ENCODE results near the gene CCDC18. TPM values are rescaled to one million over a fixed set of nuclear protein-coding genes. Genes with fewer than 3 reads are reported as not detected.
"Not testable (repeated sequence)": the region's sequence is repeated elsewhere in the genome, so short reads cannot be mapped to it uniquely, and the experiment has no call there.

CCDC18 gene
- total RNA-seq, 2 donors from 2014 or later, result 5.6 to 7.2 TPM

DNA sequence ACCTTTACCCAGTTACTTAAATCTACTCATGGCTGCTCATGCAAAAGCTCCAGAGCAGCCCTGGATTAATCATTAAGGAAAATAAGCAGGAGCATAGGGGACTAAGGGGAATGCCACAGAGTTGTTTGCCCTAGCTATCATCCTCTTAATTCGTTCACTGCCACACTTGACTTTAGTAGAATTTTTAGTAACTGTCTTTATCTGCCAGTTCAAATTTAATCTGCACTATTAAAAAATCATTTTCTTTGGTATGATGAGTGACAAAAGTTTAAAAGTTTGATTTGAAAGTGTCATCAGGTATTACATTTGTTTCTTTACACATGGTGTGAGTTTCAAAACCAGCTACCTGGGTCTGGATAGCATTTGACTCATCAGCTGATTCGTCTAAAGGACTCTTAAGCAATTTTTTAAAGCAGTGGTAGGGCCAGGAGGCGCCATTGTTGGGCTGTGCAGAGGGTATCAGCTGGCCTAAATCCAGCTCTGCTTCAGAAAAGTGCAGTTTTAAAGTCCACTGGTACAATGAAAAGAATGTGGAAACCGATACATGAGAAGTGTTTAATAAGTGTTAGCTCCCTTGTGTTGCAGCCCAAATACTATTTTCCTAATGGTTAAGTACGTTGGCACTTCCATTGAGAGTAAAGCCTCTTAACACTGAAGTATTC lies 95.2 kb downstream of the CCDC18 start:
- intact Hi-C loops (cut with DNase I), result no loop called here
- DNase-seq (ENCODE audit: low spot score), result no peak

GRCh38 chr1:93277530-93277929 lies 97.0 kb downstream of the CCDC18 start:
- intact Hi-C loops (cut with DNase I); DNase-seq (ENCODE audit: low spot score): not testable (repeated sequence)

DNA sequence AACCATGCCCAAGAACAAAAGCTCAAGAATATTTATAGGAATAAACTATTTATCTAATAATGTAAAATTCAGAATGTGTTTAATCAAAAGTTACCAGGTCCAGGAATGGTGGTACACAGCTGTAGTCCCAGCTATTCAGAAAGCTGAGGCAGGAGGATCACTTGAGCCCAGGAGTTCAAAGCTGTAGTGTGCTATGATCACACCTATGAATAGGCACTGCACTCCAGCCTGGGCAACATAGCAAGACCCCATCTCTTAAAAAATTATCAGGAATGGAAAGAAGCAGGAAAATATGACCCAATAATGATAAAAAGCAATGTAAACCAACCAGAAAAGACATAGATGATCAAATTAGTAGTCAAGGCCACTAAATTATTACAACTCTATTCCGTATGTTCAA lies 103.0 kb downstream of the CCDC18 start:
- intact Hi-C loops (cut with DNase I), result no loop called here
- DNase-seq (ENCODE audit: low spot score), result no peak

GRCh38 chr1:93288558-93288957 lies 108.0 kb downstream of the CCDC18 start:
- no peak for DNase-seq (ENCODE audit: low spot score)
- intact Hi-C loops (cut with DNase I), result no loop called here

DNA sequence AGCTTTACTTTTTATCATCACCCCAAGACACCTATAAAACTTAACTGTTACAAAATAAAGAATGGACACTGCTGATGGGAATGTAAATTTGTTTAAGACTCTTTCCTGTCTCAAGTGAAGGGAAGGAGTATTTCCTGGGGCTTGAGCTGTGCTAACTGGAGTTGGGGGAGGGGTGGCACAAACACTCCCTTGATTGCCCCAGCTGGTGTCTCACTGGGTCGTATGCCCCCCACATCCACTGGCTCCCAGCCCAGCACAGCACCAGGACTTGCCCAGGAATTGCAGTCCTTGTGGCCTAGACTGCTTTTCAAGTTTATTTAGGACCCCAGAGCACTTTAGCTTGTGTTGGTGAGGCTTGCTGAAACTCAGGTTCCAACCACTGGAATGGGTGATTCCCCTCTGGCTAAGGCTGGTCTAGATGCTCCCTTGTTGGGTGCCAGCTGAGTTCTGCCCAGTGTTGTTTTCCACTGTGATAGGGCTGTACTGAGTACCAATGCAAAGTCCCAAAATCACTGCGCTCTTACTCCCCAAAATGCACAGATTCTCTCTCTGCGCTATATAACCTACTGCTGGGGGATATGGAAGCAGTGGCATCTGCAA lies 116.1 kb downstream of the CCDC18 start:
- intact Hi-C loops (cut with DNase I), result no loop called here

GRCh38 chr1:93301131-93301530 lies 120.6 kb downstream of the CCDC18 start:
- DNase-seq (ENCODE audit: low spot score), result no peak
- intact Hi-C loops (cut with DNase I), result no loop called here

More for the DNA sequence above, 116.1 kb downstream of the CCDC18 start:
- DNase-seq (ENCODE audit: low spot score), result no peak

- DNase-seq (ENCODE audit: low spot score), result no peak
- intact Hi-C loops (cut with DNase I), result no loop called here
These were observed 121.6 kb downstream of the CCDC18 start for GRCh38 chr1:93302078-93302477.

DNA sequence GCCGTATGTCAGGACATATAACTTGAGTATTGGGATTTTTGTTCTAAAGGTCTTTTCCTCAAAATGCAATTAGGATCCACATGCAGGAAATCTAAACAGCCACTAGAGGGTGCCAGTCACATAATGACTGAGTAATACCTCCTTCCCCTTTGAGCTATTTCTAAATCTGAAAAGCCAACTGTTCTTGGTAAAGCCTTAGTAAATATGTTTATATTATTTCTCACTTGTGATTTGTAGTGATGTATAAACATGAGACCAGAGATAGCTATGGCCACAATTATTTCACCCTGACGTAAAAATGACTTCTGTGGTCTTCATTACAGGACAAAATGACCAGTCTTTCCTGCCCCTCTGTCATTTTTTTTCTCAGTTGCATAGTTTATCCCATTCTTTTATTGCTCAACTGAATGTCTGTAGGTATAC lies 124.2 kb downstream of the CCDC18 start:
- no peak for DNase-seq (ENCODE audit: low spot score)
- intact Hi-C loops (cut with DNase I), result no loop called here

DNA sequence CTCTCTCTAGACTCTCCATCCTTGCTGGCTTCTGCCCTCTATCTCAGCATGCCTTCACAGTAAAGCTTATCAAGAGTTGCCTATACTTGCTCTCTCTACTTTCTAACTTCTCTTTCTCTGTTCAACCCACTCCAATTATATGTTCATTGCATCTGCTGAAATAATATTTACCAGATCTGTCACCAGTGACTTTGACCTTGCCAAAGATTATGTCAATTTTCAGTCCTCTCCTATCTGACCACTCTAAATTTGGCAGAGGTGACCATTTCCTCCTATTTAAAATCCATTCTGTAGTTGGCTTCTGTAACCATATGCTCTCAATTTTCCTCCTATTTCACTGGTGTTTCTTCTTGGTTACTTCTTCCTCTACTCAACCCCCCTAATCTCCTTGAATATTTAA lies 126.4 kb downstream of the CCDC18 start:
- intact Hi-C loops (cut with DNase I), result no loop called here
- no peak for DNase-seq (ENCODE audit: low spot score)

DNA sequence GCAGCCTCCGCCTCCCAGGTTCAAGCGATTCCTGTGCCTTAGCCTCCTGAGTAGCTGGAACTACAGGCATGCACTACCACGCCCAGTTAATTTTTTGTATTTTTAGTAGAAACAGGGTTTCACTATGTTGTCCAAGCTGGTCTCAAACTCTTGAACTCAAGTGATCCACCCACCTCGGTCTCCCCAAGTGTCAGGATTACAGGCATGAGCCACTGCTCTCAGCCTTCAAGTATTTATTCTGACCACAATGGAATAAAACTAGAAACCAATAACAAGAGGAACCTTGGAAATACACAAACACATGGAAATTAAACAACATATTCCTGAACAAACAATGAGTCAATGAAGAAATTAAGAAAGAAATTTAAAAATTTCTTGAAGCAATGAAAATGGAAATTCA lies 132.5 kb downstream of the CCDC18 start:
- DNase-seq (ENCODE audit: low spot score), result no peak
- intact Hi-C loops (cut with DNase I), result no loop called here

DNA sequence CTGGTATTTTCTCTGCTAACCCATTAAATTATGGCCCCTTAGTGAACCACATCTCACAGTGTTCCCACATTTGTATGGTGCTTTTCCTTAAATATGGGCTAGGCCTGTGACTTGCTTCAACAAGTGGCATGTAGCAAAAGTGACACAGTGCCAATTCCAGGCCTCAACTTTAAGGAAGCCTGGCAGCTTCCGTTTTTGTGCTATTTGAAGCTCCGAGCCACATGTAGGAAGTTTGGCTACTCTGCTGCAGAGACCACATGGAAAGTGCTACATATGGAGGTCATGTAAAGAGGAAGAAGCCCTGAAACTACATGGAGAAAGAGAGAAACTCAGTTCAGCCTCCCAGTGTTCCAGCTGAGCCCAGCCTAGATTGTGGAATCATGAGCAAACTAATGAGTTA lies 136.7 kb downstream of the CCDC18 start:
- no peak for DNase-seq (ENCODE audit: low spot score)

GRCh38 chr1:93317943-93318342 lies 137.4 kb downstream of the CCDC18 start:
- intact Hi-C loops (cut with DNase I), result loop anchor here in 1 of 2 donors (2.0 kb wide), 1 partner anchor 19 kb away; no protein-coding TSS in a partner anchor
- no peak for DNase-seq (ENCODE audit: low spot score)

More for the DNA sequence above, 136.7 kb downstream of the CCDC18 start:
- intact Hi-C loops (cut with DNase I), result loop anchor here in 1 of 2 donors (2.0 kb wide), 1 partner anchor 20 kb away; no protein-coding TSS in a partner anchor

DNA sequence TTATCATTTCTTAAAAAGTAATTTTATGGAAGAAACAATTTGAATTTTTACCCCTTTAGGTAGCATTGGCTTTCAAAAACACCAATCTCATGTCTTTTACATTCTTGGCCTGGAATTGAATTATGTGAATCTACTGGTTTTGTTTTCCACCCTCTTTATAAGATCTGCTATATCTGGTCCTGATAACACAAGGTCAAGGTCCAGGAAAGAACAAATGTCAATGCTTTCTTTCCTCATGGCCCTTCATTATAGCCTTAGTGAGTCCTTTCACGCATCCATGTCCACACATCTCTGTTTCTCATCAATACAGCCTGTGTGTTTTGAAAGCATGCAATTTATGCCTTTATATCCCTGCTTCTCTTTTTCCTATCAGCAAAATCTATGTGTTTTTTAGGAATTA lies 141.2 kb downstream of the CCDC18 start:
- no peak for DNase-seq (ENCODE audit: low spot score)
- intact Hi-C loops (cut with DNase I), result no loop called here

DNA sequence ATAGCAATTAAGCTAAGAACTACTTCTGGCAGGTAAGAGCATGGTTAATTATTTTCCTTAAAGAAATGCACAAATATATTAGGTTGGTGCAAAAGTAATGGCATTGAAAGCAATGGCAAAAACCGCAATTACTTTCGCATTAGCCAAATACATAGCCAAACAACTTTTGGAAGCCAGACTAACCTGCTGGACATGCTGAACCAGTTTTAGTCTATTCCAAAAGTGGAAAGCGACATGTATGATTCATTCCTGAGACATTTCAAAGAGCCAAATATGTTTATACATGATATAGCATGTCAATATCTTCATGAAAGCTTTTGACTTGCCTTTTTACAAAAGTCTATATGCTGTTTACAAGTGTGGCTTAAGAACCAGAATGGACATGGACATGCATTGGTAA lies 141.8 kb downstream of the CCDC18 start:
- intact Hi-C loops (cut with DNase I), result no loop called here
- no peak for DNase-seq (ENCODE audit: low spot score)

DNA sequence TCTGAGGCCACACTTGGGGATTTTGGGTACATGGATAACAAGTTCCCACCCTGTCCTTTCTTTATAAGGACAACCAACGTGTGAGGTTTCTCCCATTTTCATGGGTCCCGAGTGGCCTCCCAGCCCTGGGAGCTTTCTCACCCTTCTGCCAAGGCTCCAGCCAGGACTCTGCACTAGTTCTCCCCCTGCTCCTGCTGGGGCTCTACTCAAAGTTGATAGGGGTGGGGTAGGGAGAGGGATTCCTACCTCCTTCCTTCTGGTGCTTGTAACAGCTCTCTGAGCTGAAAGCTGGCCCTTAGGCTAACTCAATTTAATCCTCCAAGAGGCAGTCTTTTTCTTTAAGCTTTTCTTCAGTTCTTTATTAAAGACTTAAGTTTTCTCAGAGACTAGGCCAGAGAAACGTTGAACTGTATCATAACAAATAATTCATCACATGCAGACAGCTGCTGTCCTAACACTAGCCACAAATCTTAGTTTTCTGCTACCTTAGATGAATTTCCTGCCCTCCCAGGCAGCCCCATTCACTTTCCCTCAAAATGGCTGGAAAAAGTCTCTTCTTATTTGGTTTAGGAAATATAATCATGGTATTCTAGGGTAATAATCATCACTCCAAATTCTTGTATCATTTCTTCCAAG lies 142.8 kb downstream of the CCDC18 start:
- intact Hi-C loops (cut with DNase I), result no loop called here
- DNase-seq (ENCODE audit: low spot score), result no peak

GRCh38 chr1:93324486-93325464 lies 144.3 kb downstream of the CCDC18 start:
- DNase-seq (ENCODE audit: low spot score), result no peak
- intact Hi-C loops (cut with DNase I), result no loop called here

Data from posterior vena cava (tissue), 2 donors.